ENCODE results near the gene PTK6. TPM values are rescaled to one million over a fixed set of nuclear protein-coding genes. Genes with fewer than 3 reads are reported as not detected.

PTK6 gene
- total RNA-seq, 2 donors from 2014 or later = 0.22 TPM; not detected in 1

GRCh38 chr20:63501818-63502670, 35.1 kb downstream of the PTK6 start:
- Mint-ChIP-seq H3K27me3 (ENCODE audit: insufficient read depth) (peaks cover 45% of the 10 kb centered on the region), H3K36me3 (ENCODE audit: low read depth) (no peaks in the 10 kb centered on the region), H3K9me3 (peaks cover 7% of the 10 kb centered on the region), H3K4me3 (no peak overlapping the region), H3K27ac (no peak overlapping the region), H3K4me1 (no peaks in the 10 kb centered on the region)
- H3K9ac ChIP-seq (ENCODE audit: extremely low read depth, low read length, poor library complexity, severe bottlenecking) = no peak overlapping the region
- H3K4me1 ChIP-seq (ENCODE audit: control insufficient read depth, insufficient read depth, low read length) = no peaks in the 10 kb centered on the region
- peaks cover 7% of the 10 kb centered on the region for H3K9me3 ChIP-seq (ENCODE audit: control insufficient read depth, low read length)
- H3K27ac ChIP-seq (ENCODE audit: low read depth, low read length) = no peak overlapping the region
- H3K4me3 ChIP-seq (ENCODE audit: low read length) = no peak overlapping the region
- no peaks in the 10 kb centered on the region for H3K36me3 ChIP-seq (ENCODE audit: control insufficient read depth, insufficient read depth, low read length)
- WGBS, 2 experiments (ENCODE audit: insufficient coverage in 1 of 2, insufficient read length in 1 of 2) = 47 to 53% methylated on average over 9 to 24 of the region's 26 CpGs
- DNase-seq = peak; percentile 81
- H3K27me3 ChIP-seq (ENCODE audit: control insufficient read depth, insufficient read depth, low read length, poor library complexity, severe bottlenecking) = peaks cover 27% of the 10 kb centered on the region
- no peak for TF ChIP-seq CTCF (conservative IDR thresholded peaks at IDR 0.05)

GRCh38 chr20:63500902-63501817, 36.0 kb downstream of the PTK6 start:
- H3K4me3 ChIP-seq (ENCODE audit: low read length) = no peak overlapping the region
- H3K9ac ChIP-seq (ENCODE audit: extremely low read depth, low read length, poor library complexity, severe bottlenecking) = no peak overlapping the region
- peaks cover 36% of the 10 kb centered on the region for H3K27me3 ChIP-seq (ENCODE audit: control insufficient read depth, insufficient read depth, low read length, poor library complexity, severe bottlenecking)
- no peak for TF ChIP-seq CTCF (conservative IDR thresholded peaks at IDR 0.05)
- no peaks in the 10 kb centered on the region for H3K4me1 ChIP-seq (ENCODE audit: control insufficient read depth, insufficient read depth, low read length)
- Mint-ChIP-seq H3K27ac (no peak overlapping the region), H3K4me3 (no peak overlapping the region), H3K36me3 (ENCODE audit: low read depth) (no peaks in the 10 kb centered on the region), H3K9me3 (peaks cover 7% of the 10 kb centered on the region), H3K4me1 (no peaks in the 10 kb centered on the region), H3K27me3 (ENCODE audit: insufficient read depth) (peaks cover 52% of the 10 kb centered on the region)
- peaks cover 7% of the 10 kb centered on the region for H3K9me3 ChIP-seq (ENCODE audit: control insufficient read depth, low read length)
- no peaks in the 10 kb centered on the region for H3K36me3 ChIP-seq (ENCODE audit: control insufficient read depth, insufficient read depth, low read length)
- DNase-seq = no peak
- WGBS, 2 experiments (ENCODE audit: insufficient coverage in 1 of 2, insufficient read length in 1 of 2) = 90 to 94% methylated on average over 24 to 27 of the region's 27 CpGs
- H3K27ac ChIP-seq (ENCODE audit: low read depth, low read length) = no peak overlapping the region

GRCh38 chr20:63500151-63500901, 36.9 kb downstream of the PTK6 start:
- WGBS, 2 experiments (ENCODE audit: insufficient coverage in 1 of 2, insufficient read length in 1 of 2) = 91 to 96% methylated on average over 15 to 24 of the region's 24 CpGs
- H3K4me1 ChIP-seq (ENCODE audit: control insufficient read depth, insufficient read depth, low read length) = no peaks in the 10 kb centered on the region
- no peak overlapping the region for H3K27ac Mint-ChIP-seq
- peak; percentile 52 for DNase-seq
- peaks cover 36% of the 10 kb centered on the region for H3K27me3 ChIP-seq (ENCODE audit: control insufficient read depth, insufficient read depth, low read length, poor library complexity, severe bottlenecking)
- peak overlapping the region; percentile 38 for H3K4me3 Mint-ChIP-seq
- no peak for TF ChIP-seq CTCF (conservative IDR thresholded peaks at IDR 0.05)
- H3K9me3 Mint-ChIP-seq = peaks cover 7% of the 10 kb centered on the region
- H3K9me3 ChIP-seq (ENCODE audit: control insufficient read depth, low read length) = peaks cover 7% of the 10 kb centered on the region
- no peaks in the 10 kb centered on the region for H3K4me1 Mint-ChIP-seq
- H3K27ac ChIP-seq (ENCODE audit: low read depth, low read length) = no peak overlapping the region
- peaks cover 55% of the 10 kb centered on the region for H3K27me3 Mint-ChIP-seq (ENCODE audit: insufficient read depth)
- H3K4me3 ChIP-seq (ENCODE audit: low read length) = no peak overlapping the region
- H3K36me3 Mint-ChIP-seq (ENCODE audit: low read depth) = no peaks in the 10 kb centered on the region
- no peak overlapping the region for H3K9ac ChIP-seq (ENCODE audit: extremely low read depth, low read length, poor library complexity, severe bottlenecking)
- H3K36me3 ChIP-seq (ENCODE audit: control insufficient read depth, insufficient read depth, low read length) = no peaks in the 10 kb centered on the region

Data from endodermal cell (in vitro differentiated cells).